A673 (cell line): ENCODE measurements around the gene ADCYAP1.

Source experiments
- CTCF ChIP-seq: fragments of 300-800, 200-600 bp; sonication (generic); conservative IDR thresholded peaks from 2 replicates; pipeline ENCODE4 v1.5.1; 2017; ENCODE audit warnings: low read depth, mild to moderate bottlenecking, antibody characterized with exemption, low read length, moderate library complexity, mixed read lengths
- EZH2 ChIP-seq: fragments of 200-600 bp; sonication (generic); IDR thresholded peaks from 2 replicates; pipeline ENCODE4 v1.6.1; 2017; ENCODE audit warnings: borderline replicate concordance, low read depth, mild to moderate bottlenecking, mixed read lengths, antibody characterized with exemption, low read length; ENCODE audit not compliant: poor library complexity, severe bottlenecking

DNA sequence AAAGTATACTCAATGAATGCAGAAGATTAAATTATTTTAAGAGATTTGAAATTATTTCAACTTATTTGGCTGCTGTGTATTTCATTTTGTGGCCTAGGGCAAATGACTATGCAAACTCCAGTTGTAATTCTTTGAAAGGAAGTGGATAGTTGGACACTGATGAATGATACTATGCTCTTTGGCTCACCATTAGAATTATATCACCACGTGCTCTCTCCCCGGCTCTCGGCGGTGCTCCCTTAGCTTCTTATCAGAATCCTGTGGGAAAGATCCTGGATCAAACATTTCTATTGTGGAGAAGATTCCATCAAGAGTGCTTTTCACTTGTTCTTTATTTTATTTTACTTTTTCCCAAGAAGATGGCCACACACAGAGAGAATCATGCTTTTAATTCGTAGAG lies 55.2 kb downstream of the ADCYAP1 start:
- no peak for TF ChIP-seq CTCF
- TF ChIP-seq EZH2 = no peak
